Upper lobe of left lung (tissue), 4 donors: Measurements from ENCODE around the gene TMX2.

Experiments used
- EP300 ChIP-seq, 4 donors: sonication (generic); formaldehyde crosslinking; IDR thresholded peaks; one replicate each; pipeline ENCODE4 v1.5.1; 2017; ENCODE audit warnings: antibody characterized with exemption in 4 of 4, control low read depth in 2 of 4
- POLR2A ChIP-seq, 4 donors: fragments of 450-650 bp; IDR thresholded peaks; one replicate each; pipeline ENCODE4 v1.5.1; 2016 to 2017; ENCODE audit warnings: antibody characterized with exemption in 4 of 4, mild to moderate bottlenecking in 2 of 4
- POLR2AphosphoS5 ChIP-seq, 2 donors: sonication (generic); formaldehyde crosslinking; IDR thresholded peaks; one replicate each; pipeline ENCODE4 v1.5.1; 2017; ENCODE audit warnings: antibody characterized with exemption in 2 of 2
- TF ChIP-seq, protein P1 (sequence below), 6 experiments: fragments of 450-650 bp in 4 of 6; fragments of 200-600 bp in 2 of 6; sonication (generic) in 2 of 6; IDR thresholded peaks; one replicate each; pipeline ENCODE4 v1.5.1; 2016 to 2019; ENCODE audit warnings: antibody characterized with exemption in 6 of 6

DNA sequence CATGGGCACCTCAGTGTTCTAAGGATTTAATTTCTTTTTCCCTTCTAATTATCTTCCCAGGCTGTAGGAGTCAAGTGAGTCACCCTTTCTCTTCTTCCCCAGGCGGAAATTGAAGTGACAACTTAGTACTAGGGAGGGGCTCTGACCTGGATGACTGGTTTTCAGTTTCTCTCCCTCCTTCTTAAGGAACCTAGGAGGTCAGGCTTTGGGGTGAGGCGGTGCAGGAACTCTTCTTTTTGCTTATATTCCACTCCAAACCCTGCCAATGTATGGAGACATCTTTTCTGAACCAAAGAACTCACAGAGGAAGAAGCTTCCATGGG, 31.9 kb upstream of the TMX2 start:
- TF ChIP-seq, protein P1, sequence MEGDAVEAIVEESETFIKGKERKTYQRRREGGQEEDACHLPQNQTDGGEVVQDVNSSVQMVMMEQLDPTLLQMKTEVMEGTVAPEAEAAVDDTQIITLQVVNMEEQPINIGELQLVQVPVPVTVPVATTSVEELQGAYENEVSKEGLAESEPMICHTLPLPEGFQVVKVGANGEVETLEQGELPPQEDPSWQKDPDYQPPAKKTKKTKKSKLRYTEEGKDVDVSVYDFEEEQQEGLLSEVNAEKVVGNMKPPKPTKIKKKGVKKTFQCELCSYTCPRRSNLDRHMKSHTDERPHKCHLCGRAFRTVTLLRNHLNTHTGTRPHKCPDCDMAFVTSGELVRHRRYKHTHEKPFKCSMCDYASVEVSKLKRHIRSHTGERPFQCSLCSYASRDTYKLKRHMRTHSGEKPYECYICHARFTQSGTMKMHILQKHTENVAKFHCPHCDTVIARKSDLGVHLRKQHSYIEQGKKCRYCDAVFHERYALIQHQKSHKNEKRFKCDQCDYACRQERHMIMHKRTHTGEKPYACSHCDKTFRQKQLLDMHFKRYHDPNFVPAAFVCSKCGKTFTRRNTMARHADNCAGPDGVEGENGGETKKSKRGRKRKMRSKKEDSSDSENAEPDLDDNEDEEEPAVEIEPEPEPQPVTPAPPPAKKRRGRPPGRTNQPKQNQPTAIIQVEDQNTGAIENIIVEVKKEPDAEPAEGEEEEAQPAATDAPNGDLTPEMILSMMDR (IDR thresholded peaks at IDR 0.05), result no peak
- TF ChIP-seq POLR2AphosphoS5 (IDR thresholded peaks at IDR 0.05), result no peak
- no peak for TF ChIP-seq EP300 (IDR thresholded peaks at IDR 0.05)
- no peak for TF ChIP-seq POLR2A (IDR thresholded peaks at IDR 0.05)
